ENCODE measurements around the gene RFC1.

Gene RFC1

DNA sequence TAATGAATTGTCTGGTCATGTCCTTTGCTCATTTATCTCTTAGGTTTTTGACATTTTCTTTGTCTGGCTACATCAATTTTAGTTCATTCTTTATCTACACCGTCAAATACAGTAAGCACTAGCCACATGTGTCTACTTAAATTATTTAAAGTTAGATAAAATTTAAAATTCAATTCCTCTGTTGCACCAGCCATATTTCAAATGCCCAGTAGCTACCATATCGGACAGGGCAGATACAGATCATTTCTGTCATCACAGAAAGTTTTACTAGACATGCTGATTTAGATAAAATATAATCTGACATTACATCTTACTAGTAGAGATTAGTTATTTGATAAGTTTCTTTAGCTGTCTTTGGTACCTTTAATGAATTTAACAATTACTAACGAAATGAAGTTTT lies 122.7 kb downstream of the RFC1 start:
- TF ChIP-seq SIN3A (IDR thresholded peaks at IDR 0.05; ENCODE audit: borderline replicate concordance, insufficient read depth, low read length) (no peak), FOXP2 (optimal IDR thresholded peaks at IDR 0.05; ENCODE audit: borderline replicate concordance, extremely low read depth, extremely low read length, insufficient read depth) (no peak), POLR2AphosphoS5 (IDR thresholded peaks at IDR 0.05; ENCODE audit: low read depth, low read length) (no peak), TAF1 (IDR thresholded peaks at IDR 0.05; ENCODE audit: borderline replicate concordance, insufficient read depth, low read length) (no peak)
- TF ChIP-seq, protein P1, sequence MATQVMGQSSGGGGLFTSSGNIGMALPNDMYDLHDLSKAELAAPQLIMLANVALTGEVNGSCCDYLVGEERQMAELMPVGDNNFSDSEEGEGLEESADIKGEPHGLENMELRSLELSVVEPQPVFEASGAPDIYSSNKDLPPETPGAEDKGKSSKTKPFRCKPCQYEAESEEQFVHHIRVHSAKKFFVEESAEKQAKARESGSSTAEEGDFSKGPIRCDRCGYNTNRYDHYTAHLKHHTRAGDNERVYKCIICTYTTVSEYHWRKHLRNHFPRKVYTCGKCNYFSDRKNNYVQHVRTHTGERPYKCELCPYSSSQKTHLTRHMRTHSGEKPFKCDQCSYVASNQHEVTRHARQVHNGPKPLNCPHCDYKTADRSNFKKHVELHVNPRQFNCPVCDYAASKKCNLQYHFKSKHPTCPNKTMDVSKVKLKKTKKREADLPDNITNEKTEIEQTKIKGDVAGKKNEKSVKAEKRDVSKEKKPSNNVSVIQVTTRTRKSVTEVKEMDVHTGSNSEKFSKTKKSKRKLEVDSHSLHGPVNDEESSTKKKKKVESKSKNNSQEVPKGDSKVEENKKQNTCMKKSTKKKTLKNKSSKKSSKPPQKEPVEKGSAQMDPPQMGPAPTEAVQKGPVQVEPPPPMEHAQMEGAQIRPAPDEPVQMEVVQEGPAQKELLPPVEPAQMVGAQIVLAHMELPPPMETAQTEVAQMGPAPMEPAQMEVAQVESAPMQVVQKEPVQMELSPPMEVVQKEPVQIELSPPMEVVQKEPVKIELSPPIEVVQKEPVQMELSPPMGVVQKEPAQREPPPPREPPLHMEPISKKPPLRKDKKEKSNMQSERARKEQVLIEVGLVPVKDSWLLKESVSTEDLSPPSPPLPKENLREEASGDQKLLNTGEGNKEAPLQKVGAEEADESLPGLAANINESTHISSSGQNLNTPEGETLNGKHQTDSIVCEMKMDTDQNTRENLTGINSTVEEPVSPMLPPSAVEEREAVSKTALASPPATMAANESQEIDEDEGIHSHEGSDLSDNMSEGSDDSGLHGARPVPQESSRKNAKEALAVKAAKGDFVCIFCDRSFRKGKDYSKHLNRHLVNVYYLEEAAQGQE (IDR thresholded peaks at IDR 0.05; ENCODE audit: insufficient read depth in 1 of 2, low read depth in 2 of 2, low read length in 2 of 2) = no peak
